ENCODE results near the gene NLRC3. TPM values are rescaled to one million over a fixed set of nuclear protein-coding genes. Genes with fewer than 3 reads are reported as not detected.

The NLRC3 gene
- total RNA-seq, 1 experiment from 2014 or later: 22.4 TPM

- no peaks in the 10 kb centered on the region for H3K27me3 ChIP-seq (ENCODE audit: low read length)
- no peak overlapping the region for H3K9ac ChIP-seq (ENCODE audit: low read length)
- no peaks in the 10 kb centered on the region for H3K9me3 ChIP-seq (ENCODE audit: low read length)
- no peak for DNase-seq
- peaks cover 16% of the 10 kb centered on the region for H3K36me3 ChIP-seq (ENCODE audit: insufficient read depth, low read length)
- H2AFZ ChIP-seq (ENCODE audit: low read length): no peak overlapping the region
- H3K79me2 ChIP-seq (ENCODE audit: low read length): peaks cover 33% of the 10 kb centered on the region
- no peaks in the 10 kb centered on the region for H3K9me2 ChIP-seq (replicated peaks; ENCODE audit: insufficient read depth, low read length)
- H3K4me2 ChIP-seq (ENCODE audit: low read depth, low read length, poor library complexity, severe bottlenecking): no peak overlapping the region
- H3K4me1 ChIP-seq (ENCODE audit: low read length): peaks cover 38% of the 10 kb centered on the region
- no peak overlapping the region for H3K4me3 ChIP-seq (ENCODE audit: low read length)
- peak overlapping the region; percentile 84 for H3K27ac ChIP-seq (ENCODE audit: low read length)
- no peaks in the 10 kb centered on the region for H4K20me1 ChIP-seq (ENCODE audit: insufficient read depth, low read depth, low read length)
These were observed 29.2 kb upstream of the NLRC3 start for GRCh38 chr16:3606441-3606840.

- Histone ChIP-seq H3K9ac (ENCODE audit: low read length) (no peak overlapping the region), H3K27me3 (ENCODE audit: low read length) (no peaks in the 10 kb centered on the region), H4K20me1 (ENCODE audit: insufficient read depth, low read depth, low read length) (no peaks in the 10 kb centered on the region), H3K4me3 (ENCODE audit: low read length) (no peak overlapping the region), H3K27ac (ENCODE audit: low read length) (no peak overlapping the region), H3K4me1 (ENCODE audit: low read length) (peaks cover 8% of the 10 kb centered on the region), H2AFZ (ENCODE audit: low read length) (no peak overlapping the region), H3K9me2 (replicated peaks; ENCODE audit: insufficient read depth, low read length) (no peaks in the 10 kb centered on the region), H3K79me2 (ENCODE audit: low read length) (0 out of 2 replicates have a peak, but pooled peaks cover 6% of the 10 kb centered on the region), H3K9me3 (ENCODE audit: low read length) (no peaks in the 10 kb centered on the region), H3K36me3 (ENCODE audit: insufficient read depth, low read length) (peaks cover 17% of the 10 kb centered on the region), H3K4me2 (ENCODE audit: low read depth, low read length, poor library complexity, severe bottlenecking) (no peak overlapping the region)
- DNase-seq: no peak
These were observed 25.1 kb upstream of the NLRC3 start for GRCh38 chr16:3602320-3602653.

- Histone ChIP-seq H3K4me3 (ENCODE audit: low read length) (no peak overlapping the region), H3K9ac (ENCODE audit: low read length) (no peak overlapping the region), H3K79me2 (ENCODE audit: low read length) (0 out of 2 replicates have a peak, but pooled peaks cover 6% of the 10 kb centered on the region), H3K4me1 (ENCODE audit: low read length) (peaks cover 3% of the 10 kb centered on the region; the same call in 1 of the 2 replicates), H3K27ac (ENCODE audit: low read length) (no peak overlapping the region), H3K9me3 (ENCODE audit: low read length) (no peaks in the 10 kb centered on the region), H3K27me3 (ENCODE audit: low read length) (no peaks in the 10 kb centered on the region), H3K36me3 (ENCODE audit: insufficient read depth, low read length) (peaks cover 17% of the 10 kb centered on the region), H2AFZ (ENCODE audit: low read length) (no peak overlapping the region), H3K9me2 (replicated peaks; ENCODE audit: insufficient read depth, low read length) (no peaks in the 10 kb centered on the region), H3K4me2 (ENCODE audit: low read depth, low read length, poor library complexity, severe bottlenecking) (no peak overlapping the region), H4K20me1 (ENCODE audit: insufficient read depth, low read depth, low read length) (no peaks in the 10 kb centered on the region)
- no peak for DNase-seq
These were observed 24.6 kb upstream of the NLRC3 start for GRCh38 chr16:3601614-3602319.

DNA sequence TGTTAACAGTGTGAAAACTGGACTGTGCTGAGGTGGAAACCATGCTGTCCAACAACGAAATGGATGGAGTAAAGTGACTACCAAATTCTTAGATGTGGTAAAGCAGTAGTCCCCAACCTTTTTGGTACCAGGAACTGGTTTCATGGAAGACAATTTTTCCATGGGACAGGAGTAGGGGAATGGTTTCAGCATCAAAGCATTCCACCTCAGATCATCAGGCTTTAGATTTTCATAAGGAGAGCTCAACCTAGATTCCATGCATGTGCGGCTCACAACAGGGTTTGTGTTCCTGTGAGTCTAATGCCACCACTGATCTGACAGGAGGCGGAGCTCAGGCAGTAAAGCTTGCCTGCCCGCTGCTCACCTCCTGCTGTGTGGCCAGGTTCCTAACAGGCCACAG lies 22.7 kb upstream of the NLRC3 start:
- H3K79me2 ChIP-seq (ENCODE audit: low read length): no peaks in the 10 kb centered on the region
- no peak overlapping the region for H3K4me2 ChIP-seq (ENCODE audit: low read depth, low read length, poor library complexity, severe bottlenecking)
- H3K27ac ChIP-seq (ENCODE audit: low read length): no peak overlapping the region
- H4K20me1 ChIP-seq (ENCODE audit: insufficient read depth, low read depth, low read length): no peaks in the 10 kb centered on the region
- no peaks in the 10 kb centered on the region for H3K9me2 ChIP-seq (replicated peaks; ENCODE audit: insufficient read depth, low read length)
- H3K4me3 ChIP-seq (ENCODE audit: low read length): no peak overlapping the region
- DNase-seq: no peak
- no peaks in the 10 kb centered on the region for H3K9me3 ChIP-seq (ENCODE audit: low read length)
- H3K27me3 ChIP-seq (ENCODE audit: low read length): no peaks in the 10 kb centered on the region
- H2AFZ ChIP-seq (ENCODE audit: low read length): no peak overlapping the region
- H3K36me3 ChIP-seq (ENCODE audit: insufficient read depth, low read length): peaks cover 12% of the 10 kb centered on the region
- no peak overlapping the region for H3K9ac ChIP-seq (ENCODE audit: low read length)
- no peaks in the 10 kb centered on the region for H3K4me1 ChIP-seq (ENCODE audit: low read length)

GRCh38 chr16:3599121-3599520 lies 21.9 kb upstream of the NLRC3 start:
- Histone ChIP-seq H3K27ac (ENCODE audit: low read length) (no peak overlapping the region), H3K9ac (ENCODE audit: low read length) (no peak overlapping the region), H3K4me1 (ENCODE audit: low read length) (no peaks in the 10 kb centered on the region), H3K27me3 (ENCODE audit: low read length) (no peaks in the 10 kb centered on the region), H3K9me3 (ENCODE audit: low read length) (no peaks in the 10 kb centered on the region), H3K79me2 (ENCODE audit: low read length) (no peaks in the 10 kb centered on the region), H3K36me3 (ENCODE audit: insufficient read depth, low read length) (peaks cover 12% of the 10 kb centered on the region), H3K4me2 (ENCODE audit: low read depth, low read length, poor library complexity, severe bottlenecking) (no peak overlapping the region), H3K9me2 (replicated peaks; ENCODE audit: insufficient read depth, low read length) (no peaks in the 10 kb centered on the region), H3K4me3 (ENCODE audit: low read length) (no peak overlapping the region), H2AFZ (ENCODE audit: low read length) (no peak overlapping the region), H4K20me1 (ENCODE audit: insufficient read depth, low read depth, low read length) (no peaks in the 10 kb centered on the region)
- no peak for DNase-seq

DNA sequence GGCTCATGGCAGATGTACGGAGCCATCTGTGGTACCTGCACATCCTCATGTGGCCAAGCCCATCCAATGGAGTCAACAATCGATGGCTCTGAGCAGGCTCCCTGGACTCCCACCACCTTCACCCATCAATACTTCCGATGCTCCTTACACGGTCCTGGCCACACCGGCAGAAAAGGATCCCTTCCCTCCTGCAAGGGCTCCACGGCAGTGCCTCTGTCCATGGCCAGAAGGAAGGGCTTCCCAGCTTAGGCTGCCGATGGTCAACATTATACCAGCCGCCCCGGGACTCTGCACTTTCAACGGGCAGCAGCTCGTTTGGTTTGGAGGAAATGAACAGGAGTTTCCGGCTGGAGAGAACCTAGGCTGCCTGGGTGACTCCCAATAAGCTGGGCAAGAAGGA lies 21.0 kb upstream of the NLRC3 start:
- Histone ChIP-seq H3K9ac (ENCODE audit: low read length) (no peak overlapping the region), H3K9me2 (replicated peaks; ENCODE audit: insufficient read depth, low read length) (no peaks in the 10 kb centered on the region), H3K27me3 (ENCODE audit: low read length) (no peaks in the 10 kb centered on the region), H3K9me3 (ENCODE audit: low read length) (no peaks in the 10 kb centered on the region), H3K4me3 (ENCODE audit: low read length) (no peak overlapping the region), H2AFZ (ENCODE audit: low read length) (no peak overlapping the region), H3K79me2 (ENCODE audit: low read length) (no peaks in the 10 kb centered on the region), H3K27ac (ENCODE audit: low read length) (no peak overlapping the region), H3K36me3 (ENCODE audit: insufficient read depth, low read length) (peaks cover 12% of the 10 kb centered on the region), H3K4me2 (ENCODE audit: low read depth, low read length, poor library complexity, severe bottlenecking) (no peak overlapping the region), H4K20me1 (ENCODE audit: insufficient read depth, low read depth, low read length) (no peaks in the 10 kb centered on the region), H3K4me1 (ENCODE audit: low read length) (no peaks in the 10 kb centered on the region)
- no peak for DNase-seq

- peaks cover 12% of the 10 kb centered on the region for H3K36me3 ChIP-seq (ENCODE audit: insufficient read depth, low read length)
- no peaks in the 10 kb centered on the region for H3K79me2 ChIP-seq (ENCODE audit: low read length)
- H3K9me2 ChIP-seq (replicated peaks; ENCODE audit: insufficient read depth, low read length): no peaks in the 10 kb centered on the region
- H3K4me3 ChIP-seq (ENCODE audit: low read length): no peak overlapping the region
- H3K27ac ChIP-seq (ENCODE audit: low read length): no peak overlapping the region
- no peak for DNase-seq
- no peaks in the 10 kb centered on the region for H3K9me3 ChIP-seq (ENCODE audit: low read length)
- H3K4me2 ChIP-seq (ENCODE audit: low read depth, low read length, poor library complexity, severe bottlenecking): no peak overlapping the region
- no peaks in the 10 kb centered on the region for H4K20me1 ChIP-seq (ENCODE audit: insufficient read depth, low read depth, low read length)
- no peaks in the 10 kb centered on the region for H3K4me1 ChIP-seq (ENCODE audit: low read length)
- no peak overlapping the region for H3K9ac ChIP-seq (ENCODE audit: low read length)
- no peak overlapping the region for H2AFZ ChIP-seq (ENCODE audit: low read length)
- H3K27me3 ChIP-seq (ENCODE audit: low read length): no peaks in the 10 kb centered on the region
These were observed 20.5 kb upstream of the NLRC3 start for GRCh38 chr16:3597676-3598075.

- no peak for DNase-seq
- Histone ChIP-seq H3K4me1 (ENCODE audit: low read length) (no peaks in the 10 kb centered on the region), H3K79me2 (ENCODE audit: low read length) (no peaks in the 10 kb centered on the region), H3K9ac (ENCODE audit: low read length) (no peak overlapping the region), H3K27ac (ENCODE audit: low read length) (no peak overlapping the region), H3K36me3 (ENCODE audit: insufficient read depth, low read length) (peaks cover 12% of the 10 kb centered on the region), H3K9me3 (ENCODE audit: low read length) (no peaks in the 10 kb centered on the region), H4K20me1 (ENCODE audit: insufficient read depth, low read depth, low read length) (no peaks in the 10 kb centered on the region), H2AFZ (ENCODE audit: low read length) (no peak overlapping the region), H3K9me2 (replicated peaks; ENCODE audit: insufficient read depth, low read length) (no peaks in the 10 kb centered on the region), H3K27me3 (ENCODE audit: low read length) (no peaks in the 10 kb centered on the region), H3K4me3 (ENCODE audit: low read length) (no peak overlapping the region), H3K4me2 (ENCODE audit: low read depth, low read length, poor library complexity, severe bottlenecking) (no peak overlapping the region)
These were observed 20.0 kb upstream of the NLRC3 start for GRCh38 chr16:3597226-3597625.

All from Karpas-422 (cell line).